HG03432 (cell line): ENCODE measurements around the gene OR2H1.

Experiments
- ATAC-seq: cut with Tn5 transposase; IDR thresholded peaks from one replicate; pipeline ENCODE4 v1.9.1; 2021; ENCODE audit warnings: mild to moderate bottlenecking, moderate library complexity; ENCODE audit not compliant: unreplicated experiment

Gene OR2H1

GRCh38 chr6:29483186-29483585, 26.2 kb downstream of the OR2H1 start:
- no peak for ATAC-seq

DNA sequence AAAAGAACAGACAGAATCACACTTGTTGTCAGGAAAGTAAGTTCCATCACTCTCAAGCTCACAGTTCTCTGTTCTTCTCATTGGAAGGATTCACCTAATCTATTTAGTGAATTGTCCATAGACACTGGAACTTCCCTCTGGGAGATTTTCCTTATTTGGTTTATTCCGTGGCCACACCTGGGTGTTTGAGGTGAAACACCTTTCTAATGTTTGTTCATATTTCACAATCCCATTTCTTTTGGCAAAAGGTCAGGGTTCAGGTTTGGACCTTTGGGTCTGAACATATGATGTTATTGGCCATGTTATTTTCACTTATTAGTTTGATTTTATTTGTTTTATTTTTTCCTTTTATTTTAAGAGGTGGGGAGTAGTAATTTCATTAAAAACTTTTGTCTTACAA, 26.8 kb downstream of the OR2H1 start:
- ATAC-seq: no peak

DNA sequence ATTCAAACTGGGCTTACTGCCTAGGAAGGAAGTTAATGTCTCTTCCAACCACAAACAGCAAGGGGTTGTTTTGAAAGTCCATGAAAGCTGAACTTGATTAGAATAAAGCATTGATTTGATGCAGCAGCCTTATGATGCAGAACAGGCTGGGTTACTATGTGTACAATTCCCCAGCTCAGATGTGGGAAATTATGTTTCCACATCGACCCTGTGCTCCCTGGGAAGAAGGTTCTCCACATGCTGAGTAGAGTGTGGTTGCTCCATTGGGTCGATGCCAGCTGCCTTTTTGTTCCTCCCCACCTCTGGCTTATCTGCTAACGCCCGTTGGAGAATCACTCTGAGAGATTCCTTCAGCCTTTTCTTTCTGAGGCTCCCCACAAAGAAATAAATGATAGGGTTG, 29.6 kb downstream of the OR2H1 start:
- no peak for ATAC-seq

- ATAC-seq: no peak
These were observed 30.2 kb downstream of the OR2H1 start for GRCh38 chr6:29487131-29487530.

DNA sequence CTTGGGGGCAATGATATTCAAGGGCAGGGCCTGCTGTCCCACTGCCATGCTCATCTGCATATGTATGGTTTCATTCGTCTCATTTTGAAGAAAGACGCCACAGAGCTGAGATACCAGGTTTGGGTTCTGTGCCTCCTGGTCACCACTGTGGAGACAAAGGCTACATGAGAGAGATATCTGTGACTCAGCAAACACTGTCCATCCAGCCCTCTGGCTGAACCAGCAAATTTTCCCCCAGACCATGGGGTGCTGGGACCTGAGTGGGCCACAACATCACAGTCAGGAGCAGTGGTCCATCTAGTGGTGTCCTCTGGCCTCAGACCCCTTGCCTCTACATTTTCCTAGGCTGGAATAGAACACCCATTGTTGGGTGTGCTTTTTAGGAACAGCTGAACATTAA, 30.7 kb downstream of the OR2H1 start, which contains the start of gene MAS1L:
Gene MAS1L (minus strand): TSS at position 297 of the 400 bp plus-strand sequence. CDS start 54 bp downstream, at position 243.
- no peak for ATAC-seq

GRCh38 chr6:29488874-29489273, 31.9 kb downstream of the OR2H1 start:
- no peak for ATAC-seq

DNA sequence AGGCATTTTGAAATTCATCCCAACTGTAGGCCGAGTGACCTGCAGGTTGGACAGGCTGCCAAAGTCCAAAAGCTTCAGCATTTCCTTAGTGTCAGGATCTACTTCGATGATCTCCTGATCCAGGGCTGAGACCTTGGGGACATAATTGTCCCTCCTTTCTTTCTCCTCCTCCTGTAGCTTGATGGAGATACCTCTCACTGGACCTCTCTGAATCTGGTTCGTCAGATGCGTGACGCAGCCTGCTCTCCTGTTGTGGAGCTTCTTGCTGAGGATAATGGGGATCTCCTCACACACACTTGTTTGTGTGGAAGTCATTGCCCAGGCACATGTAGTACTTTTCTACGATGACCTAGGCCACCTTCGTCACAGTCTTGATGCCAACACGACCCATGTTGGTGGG, 32.3 kb downstream of the OR2H1 start:
- no peak for ATAC-seq

DNA sequence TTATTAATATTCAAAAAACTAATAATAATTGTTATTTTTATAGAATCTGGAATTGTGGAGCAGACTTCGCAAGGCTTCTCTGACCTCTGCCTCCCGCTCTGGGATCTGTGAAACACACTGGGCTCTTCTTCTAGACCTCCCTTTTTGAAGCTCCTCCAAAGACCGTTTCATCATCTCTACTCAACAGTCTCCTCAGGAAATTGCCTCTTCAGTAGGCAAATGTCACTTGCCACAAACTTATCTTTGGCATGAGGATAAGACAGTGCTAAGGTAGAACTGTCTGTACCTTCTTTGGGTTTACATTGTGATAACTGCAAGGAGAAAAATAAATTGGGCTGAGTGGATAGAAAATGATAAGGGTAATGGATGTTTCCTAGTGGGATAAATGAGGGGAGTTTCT, 33.1 kb downstream of the OR2H1 start:
- ATAC-seq: no peak

DNA sequence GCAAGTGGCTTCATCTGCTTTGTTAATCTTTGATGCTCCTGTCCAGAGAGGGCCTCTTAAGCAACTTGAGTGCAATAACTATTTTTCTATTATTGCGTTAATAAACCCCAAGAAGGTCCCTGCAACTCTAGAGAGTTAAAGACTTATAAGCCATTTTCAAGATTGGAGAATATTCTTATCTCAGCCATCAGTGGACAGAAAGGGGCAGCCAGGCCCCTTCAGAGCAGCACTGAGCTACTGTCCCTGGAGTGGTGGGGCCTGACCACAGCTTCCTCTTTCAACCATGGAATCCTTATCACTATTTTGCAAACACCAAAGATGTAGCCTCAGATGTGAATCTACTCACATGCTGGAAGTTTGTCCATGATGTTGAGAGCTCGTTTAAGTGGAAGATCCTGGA, 33.6 kb downstream of the OR2H1 start:
- ATAC-seq: no peak

DNA sequence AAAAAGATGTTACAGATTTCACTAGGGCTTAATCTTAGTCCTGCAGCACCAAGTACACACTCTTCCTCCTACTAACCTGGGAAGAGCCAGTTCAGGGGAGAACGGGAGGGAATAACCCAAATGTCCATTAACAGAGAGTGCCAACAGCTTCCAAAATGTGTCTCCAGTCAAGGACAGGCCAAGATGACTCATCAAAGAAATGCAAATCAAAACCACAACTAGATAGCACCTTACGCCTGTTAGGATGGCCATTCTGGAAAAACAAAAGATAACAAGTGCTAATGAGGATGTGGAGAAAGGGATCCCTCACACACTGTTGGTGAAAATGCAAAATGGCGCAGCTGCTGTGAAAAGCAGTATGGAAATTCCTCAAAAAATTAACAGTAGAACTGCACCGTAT, 34.6 kb downstream of the OR2H1 start:
- ATAC-seq: no peak

DNA sequence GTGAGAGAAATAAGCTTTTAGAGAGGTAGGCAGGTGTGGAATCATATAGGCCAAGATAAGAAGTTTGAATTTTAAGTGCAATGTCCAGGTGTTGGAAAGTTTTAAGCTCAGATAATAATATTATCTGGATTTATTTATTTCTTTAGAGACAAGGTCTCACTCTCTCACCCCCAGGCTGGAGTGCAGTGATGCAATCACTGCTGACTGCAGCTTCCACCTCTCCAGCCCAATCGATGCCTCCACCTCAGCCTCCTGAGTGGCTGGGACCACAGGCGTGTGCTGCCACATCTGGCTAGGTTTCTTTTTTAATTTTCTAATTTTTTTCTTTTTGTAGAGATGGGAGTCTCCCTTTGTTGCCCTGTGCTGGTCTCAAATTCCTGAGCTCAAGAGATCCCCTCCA, 36.3 kb downstream of the OR2H1 start:
- ATAC-seq: no peak

- ATAC-seq: no peak
These were observed 37.2 kb downstream of the OR2H1 start for GRCh38 chr6:29494131-29494530.

- ATAC-seq: no peak
These were observed 38.6 kb downstream of the OR2H1 start for GRCh38 chr6:29495571-29495970.

DNA sequence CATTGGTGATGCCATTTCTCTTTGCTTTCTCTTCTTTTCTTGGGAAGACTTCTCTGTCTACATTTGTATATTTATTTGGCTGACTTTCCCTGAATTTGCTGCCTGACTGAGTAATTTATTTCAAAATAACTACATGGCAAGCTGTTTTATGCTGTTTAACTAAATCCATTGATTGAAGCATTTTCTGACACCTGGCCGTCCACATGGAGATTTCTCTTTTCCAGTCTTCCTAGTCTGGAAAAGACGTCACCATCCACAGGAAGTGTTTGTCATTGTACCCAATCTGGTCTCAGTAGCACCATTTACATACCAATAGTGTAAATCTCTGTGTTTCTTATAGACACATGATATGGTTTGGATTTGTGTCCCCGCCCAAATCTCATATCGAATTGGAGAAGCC, 40.0 kb downstream of the OR2H1 start:
- no peak for ATAC-seq

GRCh38 chr6:29499704-29500103, 42.7 kb downstream of the OR2H1 start:
- no peak for ATAC-seq

DNA sequence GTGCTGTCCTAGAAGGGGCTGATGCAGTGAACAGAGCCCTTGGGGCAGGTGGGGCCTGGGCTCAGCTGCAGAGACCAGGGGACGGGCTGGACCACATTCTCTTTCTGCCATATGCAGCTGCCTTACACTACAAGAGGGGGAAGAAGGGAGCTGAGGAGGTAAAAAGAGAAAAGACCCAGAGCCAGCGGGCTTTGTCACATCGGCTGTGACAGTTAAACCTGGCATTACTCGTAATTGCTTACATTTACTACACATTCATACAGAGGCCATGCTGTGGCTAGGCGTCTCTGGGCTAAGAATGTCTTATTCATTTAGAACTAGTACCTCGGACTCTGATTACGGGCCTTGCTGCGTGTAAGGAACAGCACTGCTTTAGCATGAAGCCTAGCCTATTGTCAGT, 43.6 kb downstream of the OR2H1 start:
- ATAC-seq: no peak

DNA sequence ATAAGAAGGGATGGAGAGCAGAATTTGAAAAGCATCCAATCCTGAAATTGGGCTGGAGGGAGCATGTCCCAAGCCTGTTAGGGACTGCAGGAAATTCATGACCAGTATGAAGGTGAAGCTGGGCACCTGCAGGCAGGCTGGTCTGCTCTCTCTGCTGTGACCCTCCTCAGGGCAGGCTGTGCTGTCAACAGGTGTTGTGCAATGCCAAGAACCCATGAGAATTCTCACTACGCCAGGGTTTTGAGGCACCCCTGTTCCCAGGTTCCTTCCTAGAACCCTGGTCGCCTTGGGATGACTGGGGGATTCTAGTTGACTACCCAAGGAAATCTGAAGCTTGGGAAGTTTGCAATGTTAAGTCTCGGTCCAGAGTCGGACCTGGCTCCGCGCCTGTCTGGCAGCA, 44.2 kb downstream of the OR2H1 start:
- no peak for ATAC-seq

DNA sequence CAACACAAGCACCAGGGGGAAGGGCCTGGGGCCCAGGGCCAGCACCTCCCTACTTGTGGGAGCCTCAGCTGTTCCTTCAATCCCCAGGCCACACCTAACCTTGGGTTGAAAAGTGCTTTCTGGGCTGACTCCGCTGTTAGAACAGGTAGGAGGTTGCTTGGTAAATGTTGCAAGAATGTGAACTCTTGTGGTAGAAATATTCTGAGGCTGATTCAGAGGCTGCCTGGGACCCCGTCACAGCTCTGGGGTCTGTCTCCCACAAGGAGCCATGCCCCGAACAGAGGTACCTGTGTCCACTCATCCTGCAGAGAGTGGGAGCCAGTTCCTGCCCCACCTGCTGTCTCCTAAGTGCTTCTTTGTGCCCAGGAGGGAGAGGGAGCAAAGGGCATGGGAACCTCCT, 45.2 kb downstream of the OR2H1 start:
- no peak for ATAC-seq

GRCh38 chr6:29502597-29502996, 45.6 kb downstream of the OR2H1 start:
- no peak for ATAC-seq

GRCh38 chr6:29504961-29505360, 48.0 kb downstream of the OR2H1 start:
- ATAC-seq: no peak

GRCh38 chr6:29505808-29506207, 48.9 kb downstream of the OR2H1 start:
- no peak for ATAC-seq

GRCh38 chr6:29506446-29507067, 49.6 kb downstream of the OR2H1 start:
- ATAC-seq: no peak

DNA sequence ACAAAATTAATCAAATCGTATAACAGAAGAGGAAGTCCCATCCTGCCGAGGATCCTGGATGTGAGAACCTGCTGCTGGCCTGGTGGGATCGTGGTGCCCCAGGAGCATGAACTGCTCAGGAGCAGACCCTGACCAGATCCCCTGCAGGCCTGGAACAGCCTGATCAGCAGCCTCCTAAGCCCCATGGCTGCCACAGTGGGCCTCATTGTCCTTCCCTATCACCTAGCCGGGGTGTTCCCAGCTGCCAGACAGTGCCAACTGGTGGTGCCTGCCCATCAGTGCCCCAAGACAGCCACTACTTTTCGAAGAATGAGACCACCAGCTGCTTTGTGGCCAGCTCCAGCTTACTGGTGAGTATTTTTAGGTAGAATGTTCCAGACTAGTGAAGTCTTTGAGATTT, 50.4 kb downstream of the OR2H1 start:
- ATAC-seq: no peak
